ENCODE results near the gene NTHL1. TPM values are rescaled to one million over a fixed set of nuclear protein-coding genes. Genes with fewer than 3 reads are reported as not detected.

The NTHL1 gene
- total RNA-seq, 4 donors from 2014 or later = 6.5 to 21.7 (median 12.0) TPM

DNA sequence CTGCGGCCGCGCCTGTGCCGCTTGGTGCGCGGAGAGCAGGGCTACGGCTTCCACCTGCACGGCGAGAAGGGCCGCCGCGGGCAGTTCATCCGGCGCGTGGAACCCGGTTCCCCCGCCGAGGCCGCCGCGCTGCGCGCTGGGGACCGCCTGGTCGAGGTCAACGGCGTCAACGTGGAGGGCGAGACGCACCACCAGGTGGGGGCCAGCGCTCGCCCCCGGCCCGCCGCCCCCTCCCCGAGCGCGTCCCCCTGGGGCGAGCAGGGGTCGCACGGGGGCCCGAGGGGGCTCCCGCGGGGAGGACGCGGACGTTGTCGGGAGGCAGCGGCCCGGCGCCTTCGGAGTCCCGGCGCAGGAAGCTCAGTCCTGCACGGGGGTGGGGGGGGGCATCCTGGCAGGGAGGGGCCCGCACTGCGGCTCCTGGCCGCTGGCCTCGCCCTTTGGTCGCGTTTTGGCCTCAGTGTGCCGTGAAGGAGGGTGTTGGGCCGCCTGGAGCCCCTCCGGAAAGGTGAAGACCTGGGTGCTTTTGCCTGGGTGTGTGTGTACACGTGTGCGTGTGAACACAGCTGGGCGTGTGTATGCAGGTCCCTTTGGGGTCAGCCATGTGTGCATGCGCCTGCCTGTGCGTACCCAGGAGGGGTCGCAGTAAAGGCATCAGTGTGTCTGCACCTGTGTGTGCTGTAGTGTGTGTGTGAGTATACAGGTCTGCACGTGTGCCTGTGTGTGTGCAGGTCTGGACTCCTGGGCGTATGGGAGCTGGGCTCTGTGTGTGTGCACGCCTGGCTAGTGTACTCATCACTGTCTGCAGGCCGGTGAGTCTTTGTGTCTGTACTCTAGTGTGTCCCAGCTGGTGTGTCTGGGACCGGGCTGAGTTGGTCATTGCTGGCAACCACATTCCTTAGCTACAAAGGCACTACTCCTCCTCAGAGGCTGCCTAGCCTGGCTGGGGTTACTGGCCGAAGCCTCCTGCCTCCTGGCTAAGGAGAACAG is 20.3 kb downstream of the NTHL1 start:
- TF ChIP-seq, protein P1, sequence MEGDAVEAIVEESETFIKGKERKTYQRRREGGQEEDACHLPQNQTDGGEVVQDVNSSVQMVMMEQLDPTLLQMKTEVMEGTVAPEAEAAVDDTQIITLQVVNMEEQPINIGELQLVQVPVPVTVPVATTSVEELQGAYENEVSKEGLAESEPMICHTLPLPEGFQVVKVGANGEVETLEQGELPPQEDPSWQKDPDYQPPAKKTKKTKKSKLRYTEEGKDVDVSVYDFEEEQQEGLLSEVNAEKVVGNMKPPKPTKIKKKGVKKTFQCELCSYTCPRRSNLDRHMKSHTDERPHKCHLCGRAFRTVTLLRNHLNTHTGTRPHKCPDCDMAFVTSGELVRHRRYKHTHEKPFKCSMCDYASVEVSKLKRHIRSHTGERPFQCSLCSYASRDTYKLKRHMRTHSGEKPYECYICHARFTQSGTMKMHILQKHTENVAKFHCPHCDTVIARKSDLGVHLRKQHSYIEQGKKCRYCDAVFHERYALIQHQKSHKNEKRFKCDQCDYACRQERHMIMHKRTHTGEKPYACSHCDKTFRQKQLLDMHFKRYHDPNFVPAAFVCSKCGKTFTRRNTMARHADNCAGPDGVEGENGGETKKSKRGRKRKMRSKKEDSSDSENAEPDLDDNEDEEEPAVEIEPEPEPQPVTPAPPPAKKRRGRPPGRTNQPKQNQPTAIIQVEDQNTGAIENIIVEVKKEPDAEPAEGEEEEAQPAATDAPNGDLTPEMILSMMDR (IDR thresholded peaks at IDR 0.05; ENCODE audit: low read depth) = no peak

- TF ChIP-seq, protein P1 (IDR thresholded peaks at IDR 0.05; ENCODE audit: low read depth) = no peak
Measured at GRCh38 chr16:2026461-2027023, 21.1 kb downstream of the NTHL1 start, which contains the start of gene NHERF2. Gene NHERF2 (plus strand): TSS chr16:2026902. CDS start chr16:2027006, 104 bp downstream.

- TF ChIP-seq, protein P1 (IDR thresholded peaks at IDR 0.05; ENCODE audit: low read depth) = no peak
Measured at GRCh38 chr16:2025878-2026460, 21.7 kb downstream of the NTHL1 start.

GRCh38 chr16:2025251-2025650 is 22.4 kb downstream of the NTHL1 start:
- TF ChIP-seq, protein P1 (IDR thresholded peaks at IDR 0.05; ENCODE audit: low read depth) = no peak

DNA sequence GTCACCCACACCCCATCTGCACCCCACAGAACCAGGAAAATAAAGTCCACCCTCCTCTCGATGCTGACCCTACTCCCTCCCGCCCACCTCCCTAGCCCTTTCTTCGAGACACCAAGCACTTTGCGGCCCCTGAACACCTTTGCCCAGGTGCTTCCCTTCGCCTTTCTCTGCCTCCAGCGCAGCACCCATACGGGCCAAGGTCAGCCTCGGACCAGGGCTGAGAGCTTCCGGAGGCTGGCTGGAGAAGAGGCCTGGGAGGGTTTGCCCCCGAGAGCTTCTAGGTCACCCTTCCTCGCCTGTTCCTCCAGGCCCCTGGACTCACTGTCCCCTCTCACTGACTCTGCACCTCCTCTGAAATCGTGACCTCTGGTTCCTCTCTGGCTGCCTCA is 23.6 kb downstream of the NTHL1 start:
- TF ChIP-seq, protein P1 (IDR thresholded peaks at IDR 0.05; ENCODE audit: low read depth) = no peak

DNA sequence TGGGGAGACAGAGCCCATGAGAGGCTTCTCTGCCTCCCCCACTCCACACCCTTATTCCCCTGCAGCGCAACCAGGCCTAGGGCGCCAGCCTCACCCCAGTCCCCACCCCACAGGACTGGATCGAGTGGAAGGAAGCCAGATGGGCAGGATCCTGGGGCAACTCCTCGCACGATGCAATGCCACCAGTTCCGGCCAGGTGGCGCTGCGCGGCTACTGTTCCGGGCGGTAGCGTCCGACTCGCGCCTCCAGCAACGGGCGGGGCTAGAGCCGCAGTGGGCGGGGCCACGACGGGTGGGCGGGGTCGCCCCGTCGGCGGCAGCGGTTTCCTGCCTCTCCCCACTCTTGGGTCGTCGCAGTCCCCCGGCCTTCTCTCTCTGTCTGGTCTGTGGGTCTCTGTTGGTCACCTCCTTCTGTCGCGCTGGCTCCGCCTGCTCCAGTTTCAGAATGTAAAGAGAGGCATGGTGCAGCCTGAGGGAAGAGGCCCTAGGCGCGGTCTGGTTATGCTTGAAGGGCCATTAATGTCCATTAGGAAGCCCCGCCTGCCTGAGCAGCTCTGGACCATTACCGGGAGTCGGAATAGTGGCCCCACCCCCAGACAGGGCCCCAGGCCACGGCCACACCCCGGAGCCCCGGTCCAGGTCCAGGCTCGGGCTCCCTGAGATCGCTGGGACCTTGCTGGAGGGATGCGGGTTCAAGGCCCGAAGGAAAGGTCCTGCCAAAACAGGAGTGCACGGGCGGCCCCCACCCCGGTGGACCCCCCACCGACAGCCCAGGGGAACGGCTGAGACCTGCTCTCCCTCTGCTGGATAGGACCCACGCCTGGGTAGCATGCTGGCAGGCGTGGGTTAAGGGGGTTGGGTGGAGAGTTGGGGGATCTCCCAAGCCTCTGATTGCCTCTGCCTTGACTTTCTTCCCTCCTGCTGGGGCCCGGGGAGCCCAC is 24.3 kb downstream of the NTHL1 start:
- TF ChIP-seq, protein P1 (IDR thresholded peaks at IDR 0.05; ENCODE audit: low read depth) = no peak

All from subcutaneous adipose tissue (tissue), 4 donors.